Fibroblast of lung (primary cell): ENCODE measurements around the gene NR2F1-AS1. TPM values are rescaled to one million over a fixed set of nuclear protein-coding genes. Genes with fewer than 3 reads are reported as not detected.

Experiments
- DNase-seq, 2 donors: peaks; one replicate each; pipeline versions ENCODE4 v3.0.0 to v3.0.0-alpha.2; 2010; ENCODE audit warnings: low read depth in 2 of 2
- H2AFZ ChIP-seq: 2 replicates; pipeline ENCODE4 v1.5.1; 2012; ENCODE audit warnings: low read length, control low read depth, inconsistent platforms
- H3K27ac ChIP-seq: 2 replicates; pipeline ENCODE4 v1.5.1; 2011; ENCODE audit warnings: low read length, control low read depth; ENCODE audit not compliant: insufficient read depth
- H3K27me3 ChIP-seq: 2 replicates; pipeline ENCODE4 v1.5.1; 2011; ENCODE audit warnings: mild to moderate bottlenecking, low read length; ENCODE audit not compliant: control insufficient read depth, insufficient read depth
- H3K36me3 ChIP-seq: 2 replicates; pipeline ENCODE4 v1.5.1; 2011; ENCODE audit warnings: low read length; ENCODE audit not compliant: control insufficient read depth, insufficient read depth
- H3K4me1 ChIP-seq: 2 replicates; pipeline ENCODE4 v1.5.1; 2011; ENCODE audit warnings: low read length; ENCODE audit not compliant: control insufficient read depth, insufficient read depth; ENCODE audit errors: extremely low read depth
- H3K4me2 ChIP-seq: 2 replicates; pipeline ENCODE4 v1.5.1; 2011; ENCODE audit warnings: low read length, control low read depth; ENCODE audit not compliant: insufficient read depth; ENCODE audit errors: extremely low read depth
- H3K4me3 ChIP-seq, 4 experiments: fragments of 200-600 bp in 1 of 4; sonication (generic) in 1 of 4; replicated peaks in 1 of 4; 2 replicates each; pipeline ENCODE4 v1.5.1; 2011 to 2016; ENCODE audit warnings: low read length in 4 of 4, low read depth in 3 of 4, mild to moderate bottlenecking in 3 of 4, control low read depth in 2 of 4, inconsistent platforms in 1 of 4, mixed read lengths in 1 of 4; ENCODE audit not compliant: insufficient read depth in 1 of 4; ENCODE audit errors: control extremely low read depth in 1 of 4
- H3K79me2 ChIP-seq: 2 replicates; pipeline ENCODE4 v1.5.1; 2012; ENCODE audit warnings: mild to moderate bottlenecking, low read length, inconsistent platforms; ENCODE audit not compliant: control insufficient read depth, insufficient read depth
- H3K9ac ChIP-seq: 2 replicates; pipeline ENCODE4 v1.5.1; 2011; ENCODE audit warnings: mild to moderate bottlenecking, low read length, control low read depth; ENCODE audit not compliant: insufficient read depth
- H3K9me3 ChIP-seq: 2 replicates; pipeline ENCODE4 v1.5.1; 2012; ENCODE audit warnings: low read depth, low read length; ENCODE audit not compliant: control insufficient read depth, insufficient read depth
- H4K20me1 ChIP-seq: 2 replicates; pipeline ENCODE4 v1.5.1; 2011; ENCODE audit warnings: low read length; ENCODE audit not compliant: control insufficient read depth, insufficient read depth; ENCODE audit errors: extremely low read depth
- EZH2 ChIP-seq: IDR thresholded peaks from 2 replicates; pipeline ENCODE4 v1.5.1; 2012; ENCODE audit warnings: low read length, control low read depth, mild to moderate bottlenecking; ENCODE audit errors: missing control alignments
- polyA plus RNA-seq, 2 donors: library from polyadenylated mRNA; depleted of rRNA in 1 of 2; stranded (reverse) in 1 of 2; unstranded in 1 of 2; fragments of >200 nt; gene quantifications; 2 replicates each; pipeline ENCODE4 v1.2.1, GENCODE V29; 2011 to 2012; ENCODE audit warnings: missing spikeins in 1 of 2
- total RNA-seq: library from RNA; depleted of rRNA; stranded (reverse); fragments of >200 nt; gene quantifications from 2 replicates; pipeline ENCODE4 v1.2.1, GENCODE V29; 2014
- TF ChIP-seq, protein P1 (sequence below), 2 donors: IDR thresholded peaks in 1 of 2; conservative IDR thresholded peaks in 1 of 2; 1 replicate in 1 of 2; 2 replicates in 1 of 2; pipeline ENCODE4 v1.5.1; 2011 to 2012; ENCODE audit warnings: low read length in 2 of 2, control low read depth in 1 of 2, inconsistent platforms in 1 of 2, low read depth in 1 of 2, mild to moderate bottlenecking in 1 of 2

The NR2F1-AS1 gene
- total and polyA plus RNA-seq, 2 donors (not counting 1 experiment from before 2014, with no cell fraction given) = 29.6 to 44.6 TPM

DNA sequence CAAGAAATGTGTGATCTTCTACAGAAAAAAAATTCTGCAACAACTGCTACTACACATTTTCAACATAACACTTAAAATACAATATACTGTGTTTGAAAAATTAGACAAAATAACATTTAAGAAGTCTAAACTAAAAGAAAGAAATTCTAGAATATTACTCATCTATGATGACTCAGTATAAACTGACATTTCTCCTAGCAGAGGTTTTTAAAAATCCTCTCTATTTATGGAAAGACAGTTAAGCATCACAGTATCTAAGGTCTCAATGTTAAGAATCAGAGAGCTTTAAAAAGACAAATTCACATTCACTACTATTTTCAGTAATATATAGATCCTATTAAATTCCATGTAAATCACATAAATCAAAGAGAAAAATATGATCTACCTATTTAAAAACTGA, 61.3 kb downstream of the NR2F1-AS1 start:
- H3K4me1 ChIP-seq = peaks cover 8% of the 10 kb centered on the region
- H3K9me3 ChIP-seq = no peaks in the 10 kb centered on the region
- DNase-seq = peak; percentile 44 to 46
- TF ChIP-seq EZH2 = no peak
- TF ChIP-seq, protein P1, sequence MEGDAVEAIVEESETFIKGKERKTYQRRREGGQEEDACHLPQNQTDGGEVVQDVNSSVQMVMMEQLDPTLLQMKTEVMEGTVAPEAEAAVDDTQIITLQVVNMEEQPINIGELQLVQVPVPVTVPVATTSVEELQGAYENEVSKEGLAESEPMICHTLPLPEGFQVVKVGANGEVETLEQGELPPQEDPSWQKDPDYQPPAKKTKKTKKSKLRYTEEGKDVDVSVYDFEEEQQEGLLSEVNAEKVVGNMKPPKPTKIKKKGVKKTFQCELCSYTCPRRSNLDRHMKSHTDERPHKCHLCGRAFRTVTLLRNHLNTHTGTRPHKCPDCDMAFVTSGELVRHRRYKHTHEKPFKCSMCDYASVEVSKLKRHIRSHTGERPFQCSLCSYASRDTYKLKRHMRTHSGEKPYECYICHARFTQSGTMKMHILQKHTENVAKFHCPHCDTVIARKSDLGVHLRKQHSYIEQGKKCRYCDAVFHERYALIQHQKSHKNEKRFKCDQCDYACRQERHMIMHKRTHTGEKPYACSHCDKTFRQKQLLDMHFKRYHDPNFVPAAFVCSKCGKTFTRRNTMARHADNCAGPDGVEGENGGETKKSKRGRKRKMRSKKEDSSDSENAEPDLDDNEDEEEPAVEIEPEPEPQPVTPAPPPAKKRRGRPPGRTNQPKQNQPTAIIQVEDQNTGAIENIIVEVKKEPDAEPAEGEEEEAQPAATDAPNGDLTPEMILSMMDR (conservative IDR thresholded peaks at IDR 0.05 in 1 of 2, IDR thresholded peaks at IDR 0.05 in 1 of 2; ENCODE audit: low read depth in 1 of 2, low read length in 2 of 2) = no peak
- no peak overlapping the region for H2AFZ ChIP-seq
- peak overlapping the region; percentile 48 for H3K4me2 ChIP-seq
- no peaks in the 10 kb centered on the region for H3K27me3 ChIP-seq
- no peak overlapping the region for H3K9ac ChIP-seq
- peak overlapping the region; percentile 16 for H3K27ac ChIP-seq
- H3K4me3 ChIP-seq = no peak overlapping the region
- no peaks in the 10 kb centered on the region for H4K20me1 ChIP-seq
- H3K36me3 ChIP-seq = no peaks in the 10 kb centered on the region
- peaks cover 4% of the 10 kb centered on the region for H3K79me2 ChIP-seq

DNA sequence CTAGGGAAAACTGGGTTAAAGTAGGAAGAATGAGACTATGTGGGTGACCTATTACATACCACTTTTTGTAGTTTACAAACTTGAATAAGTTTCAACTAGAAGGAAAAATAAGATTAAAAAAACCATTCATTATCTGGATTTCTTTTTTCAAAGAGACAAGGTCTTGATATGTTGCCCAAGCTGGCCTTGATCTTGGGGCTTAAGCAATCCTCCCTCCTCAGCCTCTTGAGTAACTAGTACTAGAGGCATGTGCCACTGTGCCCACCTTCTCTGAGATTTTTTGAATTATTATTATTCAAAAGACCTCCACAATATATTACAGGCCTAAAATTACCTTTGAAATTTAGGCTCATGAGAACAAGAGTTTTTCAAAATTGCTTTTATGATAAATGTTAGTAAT, 63.2 kb downstream of the NR2F1-AS1 start:
- H3K4me1 ChIP-seq = peaks cover 8% of the 10 kb centered on the region
- H3K79me2 ChIP-seq = peaks cover 4% of the 10 kb centered on the region
- no peak for TF ChIP-seq EZH2
- TF ChIP-seq, protein P1 (conservative IDR thresholded peaks at IDR 0.05 in 1 of 2, IDR thresholded peaks at IDR 0.05 in 1 of 2; ENCODE audit: low read depth in 1 of 2, low read length in 2 of 2) = no peak
- no peak overlapping the region for H2AFZ ChIP-seq
- no peak overlapping the region for H3K4me3 ChIP-seq
- H3K4me2 ChIP-seq = no peak overlapping the region
- H3K36me3 ChIP-seq = no peaks in the 10 kb centered on the region
- no peak overlapping the region for H3K27ac ChIP-seq
- H3K9ac ChIP-seq = no peak overlapping the region
- no peak for DNase-seq
- no peaks in the 10 kb centered on the region for H4K20me1 ChIP-seq
- H3K9me3 ChIP-seq = no peaks in the 10 kb centered on the region
- H3K27me3 ChIP-seq = no peaks in the 10 kb centered on the region

DNA sequence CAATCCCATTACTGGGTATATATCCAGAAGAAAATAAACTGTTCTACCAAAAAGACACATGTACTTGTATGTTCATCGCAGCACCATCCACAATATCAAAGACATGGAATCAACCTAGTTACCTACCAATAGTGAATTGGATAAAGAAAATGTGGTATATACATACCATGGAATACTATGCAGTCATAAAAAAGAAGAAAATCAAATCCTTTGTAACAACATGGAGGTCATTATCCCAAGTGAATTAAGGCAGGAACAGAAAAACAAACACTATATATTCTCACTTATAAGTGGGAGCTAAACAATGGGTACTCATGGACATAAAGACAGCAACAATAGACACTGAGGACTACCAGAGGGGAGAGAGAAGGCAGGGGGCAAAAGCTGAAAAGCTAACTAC, 67.7 kb downstream of the NR2F1-AS1 start:
- Histone ChIP-seq H3K79me2 (peaks cover 1% of the 10 kb centered on the region), H3K27ac (no peak overlapping the region), H3K4me2 (no peak overlapping the region), H2AFZ (no peak overlapping the region), H4K20me1 (no peaks in the 10 kb centered on the region), H3K9ac (no peak overlapping the region), H3K4me1 (peaks cover 4% of the 10 kb centered on the region), H3K27me3 (no peaks in the 10 kb centered on the region), H3K36me3 (no peaks in the 10 kb centered on the region), H3K4me3 (no peak overlapping the region), H3K9me3 (no peaks in the 10 kb centered on the region)
- TF ChIP-seq, protein P1 (conservative IDR thresholded peaks at IDR 0.05 in 1 of 2, IDR thresholded peaks at IDR 0.05 in 1 of 2; ENCODE audit: low read depth in 1 of 2, low read length in 2 of 2) = no peak
- TF ChIP-seq EZH2 = no peak
- no peak for DNase-seq
